Stimulated activated CD8-positive, alpha-beta memory T cell treated with anti-CD3 and anti-CD28 coated beads, Interleukin-4, amount 100 ng/mL, for 48 hours (primary cell): Measurements from ENCODE around the gene SAMD11.

ENCODE experiments used
- DNase-seq: peaks from one replicate; pipeline ENCODE4 v3.0.0-alpha.2; 2020

The SAMD11 gene

GRCh38 chr1:917466-918091 is 6.1 kb upstream of the SAMD11 start:
- DNase-seq, result no peak

DNA sequence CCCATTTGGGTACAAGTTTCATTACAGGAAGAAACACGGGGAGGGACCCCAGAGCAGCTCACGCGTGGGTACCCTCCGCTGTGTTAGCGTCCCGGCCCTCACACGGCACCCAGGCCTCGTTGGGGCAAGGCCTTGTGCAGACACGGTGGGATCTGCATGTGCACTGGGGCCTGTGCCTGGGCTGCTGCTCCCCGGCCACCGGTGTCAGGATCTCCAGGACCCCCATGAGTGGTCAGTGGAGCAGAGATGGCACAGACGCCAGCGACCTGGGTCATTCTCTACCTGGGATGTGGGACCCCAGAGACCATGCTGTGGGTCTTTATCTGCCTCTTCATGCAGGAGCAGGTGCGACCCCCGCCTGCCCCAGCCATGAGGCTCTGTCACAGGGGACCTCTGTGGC is 5.4 kb upstream of the SAMD11 start:
- DNase-seq, result no peak

- DNase-seq, result no peak
Measured at GRCh38 chr1:918843-919242, 4.9 kb upstream of the SAMD11 start.

- DNase-seq, result no peak
Measured at GRCh38 chr1:919271-919872, 4.4 kb upstream of the SAMD11 start.

DNA sequence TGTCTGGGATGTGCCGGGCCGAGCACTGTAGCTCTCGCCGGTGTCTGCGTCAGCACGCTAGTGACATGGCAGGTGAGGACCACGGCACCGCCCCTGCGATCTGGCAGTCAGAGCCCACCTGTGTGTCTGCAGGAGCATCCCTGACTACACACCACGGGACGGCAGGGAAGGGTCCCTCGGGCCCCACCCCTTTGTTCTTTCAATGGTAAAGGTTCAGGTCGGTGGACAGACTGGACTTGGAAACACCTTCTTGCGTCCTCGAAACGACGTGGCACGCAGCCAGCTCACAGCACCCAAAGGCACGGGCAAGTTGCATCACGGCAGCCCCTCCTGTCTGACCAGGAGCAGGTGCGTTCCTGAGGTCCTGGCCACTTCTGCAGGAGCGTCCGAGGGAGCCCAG is 3.7 kb upstream of the SAMD11 start:
- no peak for DNase-seq

DNA sequence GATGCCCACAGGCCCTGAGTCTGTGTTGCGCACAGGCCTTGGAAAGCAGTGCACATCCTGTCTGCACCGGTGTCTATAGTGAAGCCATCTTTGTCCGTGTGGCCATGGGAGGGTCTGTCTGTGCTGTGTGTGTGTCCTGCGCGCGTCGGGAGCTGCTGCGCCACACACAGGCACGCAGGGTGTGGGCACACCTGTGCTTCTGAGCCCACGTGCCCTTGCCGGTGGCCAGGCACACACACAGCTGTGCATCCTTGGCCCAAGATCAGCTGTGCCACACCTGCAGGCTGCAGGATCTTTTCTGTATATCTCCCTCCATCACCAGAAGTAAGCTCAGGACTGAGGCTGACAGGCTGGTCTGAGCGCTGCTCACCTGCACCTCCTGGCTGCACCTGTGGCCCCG is 3.2 kb upstream of the SAMD11 start:
- no peak for DNase-seq

- DNase-seq, result no peak
Measured at GRCh38 chr1:921011-921837, 2.5 kb upstream of the SAMD11 start.

DNA sequence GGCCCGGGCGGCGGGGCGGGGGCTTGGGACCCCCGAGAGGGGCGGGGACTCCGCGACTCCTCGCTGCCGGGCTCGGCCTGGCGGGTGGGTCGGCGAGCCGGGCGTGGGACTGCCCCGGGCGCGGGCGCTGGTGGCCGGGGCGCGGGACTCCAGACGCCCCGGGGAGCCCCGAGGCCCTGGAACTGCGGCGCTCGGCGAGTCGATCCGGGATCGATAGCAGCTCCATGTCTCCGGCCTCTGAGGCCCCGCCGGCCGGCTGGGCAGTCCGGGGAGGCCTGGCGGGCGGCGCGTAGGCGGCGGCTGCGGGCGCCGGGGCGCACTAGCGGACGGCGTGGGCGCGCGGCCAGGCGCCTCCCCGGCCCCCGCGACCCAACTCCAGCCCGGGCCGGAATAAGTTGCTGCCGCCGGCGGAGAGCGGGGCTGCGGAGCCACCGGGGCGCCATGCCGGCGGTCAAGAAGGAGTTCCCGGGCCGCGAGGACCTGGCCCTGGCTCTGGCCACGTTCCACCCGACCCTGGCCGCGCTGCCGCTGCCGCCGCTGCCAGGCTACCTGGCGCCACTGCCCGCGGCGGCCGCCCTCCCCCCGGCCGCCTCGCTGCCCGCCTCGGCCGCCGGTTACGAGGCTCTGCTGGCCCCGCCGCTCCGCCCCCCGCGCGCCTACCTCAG is 400 bp downstream of the SAMD11 start:
- DNase-seq, result no peak

- no peak for DNase-seq
Measured at GRCh38 chr1:924656-925560, 1.2 kb downstream of the SAMD11 start.

DNA sequence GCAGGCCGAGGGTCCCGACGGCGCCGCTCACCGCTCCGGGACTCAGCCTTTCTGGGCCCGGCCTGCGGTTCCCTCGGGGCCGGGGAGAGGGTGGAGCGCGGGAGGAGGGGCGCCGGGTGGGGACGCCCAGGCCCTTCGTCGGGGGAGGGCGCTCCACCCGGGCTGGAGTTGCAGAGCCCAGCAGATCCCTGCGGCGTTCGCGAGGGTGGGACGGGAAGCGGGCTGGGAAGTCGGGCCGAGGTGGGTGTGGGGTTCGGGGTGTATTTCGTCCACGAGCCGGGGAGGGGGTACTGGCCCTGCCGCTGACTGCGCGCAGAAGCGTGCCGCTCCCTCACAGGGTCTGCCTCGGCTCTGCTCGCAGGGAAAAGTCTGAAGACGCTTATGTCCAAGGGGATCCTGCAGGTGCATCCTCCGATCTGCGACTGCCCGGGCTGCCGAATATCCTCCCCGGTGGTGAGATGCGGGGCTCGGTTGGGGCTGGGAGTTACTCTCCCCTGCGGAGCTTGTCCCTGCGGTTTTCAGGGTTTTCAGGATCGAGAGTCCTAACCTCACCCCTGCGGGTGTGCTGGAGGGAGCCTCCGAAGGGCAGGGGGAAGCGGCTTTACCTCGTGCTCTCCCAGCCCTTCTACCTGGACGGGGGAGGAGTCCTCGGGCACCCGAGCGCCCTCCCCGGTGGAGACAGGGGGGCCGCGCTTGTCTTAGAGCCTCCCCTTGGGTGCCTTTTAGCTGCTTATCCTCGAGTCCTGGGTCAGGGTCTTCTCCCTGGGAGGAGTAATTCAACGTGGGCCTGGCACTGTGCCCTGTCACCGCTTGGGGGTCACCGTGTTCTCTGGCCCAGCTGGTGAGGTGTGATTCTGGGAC is 2.1 kb downstream of the SAMD11 start:
- no peak for DNase-seq

GRCh38 chr1:927234-927633 is 3.5 kb downstream of the SAMD11 start:
- no peak for DNase-seq

- DNase-seq, result no peak
Measured at GRCh38 chr1:927748-928147, 4.0 kb downstream of the SAMD11 start.

DNA sequence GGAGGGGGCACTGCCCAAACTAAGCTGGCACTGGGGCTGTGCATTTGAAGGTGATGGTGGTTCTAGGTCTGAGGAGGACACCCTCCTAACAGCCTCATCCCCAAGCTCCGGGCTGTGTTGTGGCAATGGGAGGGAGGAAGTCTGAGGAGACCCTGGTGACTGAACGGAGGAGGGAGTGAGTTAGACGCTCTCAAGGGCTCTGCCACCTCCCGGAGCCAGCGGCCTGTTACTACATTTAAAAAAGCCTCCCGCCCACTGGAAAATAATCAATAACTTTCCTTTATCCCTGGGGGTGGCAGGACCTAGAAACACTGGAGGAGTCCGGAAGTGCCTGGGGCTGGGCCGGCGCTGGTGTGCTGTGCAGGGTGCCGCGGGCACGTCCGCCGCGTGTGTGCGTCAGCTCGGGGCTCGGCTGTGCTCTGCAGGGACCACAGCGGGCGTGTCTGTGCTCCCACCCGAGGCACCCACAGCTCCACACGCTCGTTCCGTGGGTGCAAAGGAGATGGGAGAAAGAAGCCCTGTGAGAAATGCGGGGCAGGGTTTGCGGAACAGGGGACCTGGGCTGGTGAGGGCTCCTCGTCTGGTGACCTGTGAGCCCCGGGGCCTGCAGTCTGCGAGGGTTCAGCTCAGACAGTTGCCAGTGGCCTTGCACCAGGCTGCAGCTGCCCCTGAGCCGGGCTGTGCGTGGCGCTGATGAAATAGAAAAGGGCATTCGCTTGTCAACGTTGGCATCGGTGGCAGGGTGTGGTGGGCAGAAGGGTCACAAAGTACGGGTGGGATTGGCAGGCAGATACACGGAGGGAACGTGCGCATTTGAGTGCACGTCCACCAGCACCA is 5.3 kb downstream of the SAMD11 start:
- no peak for DNase-seq

GRCh38 chr1:929712-930632 is 6.2 kb downstream of the SAMD11 start:
- DNase-seq, result no peak

- DNase-seq, result no peak
Measured at GRCh38 chr1:930633-931138, 7.0 kb downstream of the SAMD11 start.

DNA sequence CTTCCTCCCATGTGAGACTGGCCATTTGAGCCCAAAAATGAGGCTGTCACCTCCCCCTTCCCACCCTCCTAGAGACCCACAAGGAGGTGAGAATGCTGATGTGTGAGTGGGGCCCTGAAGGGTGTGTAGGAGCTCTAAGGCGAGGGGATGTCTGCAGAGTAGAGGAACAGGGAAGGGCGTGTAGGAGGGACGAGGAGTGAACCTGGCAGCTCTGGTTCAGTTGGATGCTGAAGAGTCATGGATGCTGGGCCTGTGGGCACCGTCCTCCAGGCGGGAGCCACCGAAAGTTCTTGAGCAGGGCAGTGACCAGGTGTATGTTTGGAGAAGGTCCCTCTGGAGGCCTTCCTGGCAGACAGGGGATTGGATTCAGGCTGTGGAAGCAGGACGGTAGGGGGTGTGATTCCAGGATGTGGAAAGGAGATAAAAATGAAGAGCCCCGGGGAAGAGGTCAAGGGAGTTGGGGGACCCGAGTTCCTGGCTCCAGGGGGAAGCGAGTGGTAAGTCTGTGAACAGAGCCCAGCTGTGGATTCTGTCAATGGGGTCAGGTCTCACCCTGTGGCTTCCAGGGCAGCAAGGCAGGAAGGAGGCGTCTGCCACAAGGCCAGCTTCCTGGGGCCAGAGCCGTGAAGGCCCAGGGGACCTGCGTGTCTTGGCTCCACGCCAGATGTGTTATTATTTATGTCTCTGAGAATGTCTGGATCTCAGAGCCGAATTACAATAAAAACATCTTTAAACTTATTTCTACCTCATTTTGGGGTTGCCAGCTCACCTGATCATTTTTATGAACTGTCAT is 7.9 kb downstream of the SAMD11 start:
- DNase-seq, result no peak

DNA sequence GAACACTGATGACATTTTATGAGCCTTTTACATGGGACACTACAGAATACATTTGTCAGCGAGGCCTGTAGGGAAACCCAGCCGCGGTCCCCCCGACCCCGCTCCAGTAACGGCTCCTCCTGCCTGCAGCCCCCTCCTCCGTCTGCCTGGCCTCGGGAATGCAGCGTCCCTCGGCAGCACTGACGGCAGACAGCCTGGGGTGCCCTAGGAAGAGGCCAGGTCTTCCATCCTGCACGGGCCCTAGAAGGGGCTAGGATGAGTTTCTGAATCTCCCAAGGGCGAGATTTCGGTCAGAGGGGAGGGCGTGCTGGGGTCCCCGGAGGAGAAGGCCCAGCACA is 8.4 kb downstream of the SAMD11 start:
- no peak for DNase-seq

- no peak for DNase-seq
Measured at GRCh38 chr1:932776-933602, 9.3 kb downstream of the SAMD11 start.
